K562 (cell line): ENCODE measurements around the gene TADA1. TPM values are rescaled to one million over a fixed set of nuclear protein-coding genes. Genes with fewer than 3 reads are reported as not detected.

Experiments used
- ATAC-seq: fragments of 200-7000 bp; cut with Tn5 transposase; 3 replicates; pipeline ENCODE4 v1.9.1; 2020; ENCODE audit warnings: moderate library complexity
- BruUV-seq: library from RNA; stranded (reverse); fragments of 400-500 nt; replicated peaks from 2 replicates; lab custom pipeline; 2021; lab: Mats Ljungman, UMichigan
- CTCF ChIA-PET: fragments of 300-600 bp; formaldehyde crosslinking; extraction: SDS; loops from one replicate; lab custom pipeline; 2021; ENCODE audit warnings: low intra/inter-chr PET ratio; lab: Yijun Ruan, JAX
- POLR2A ChIA-PET: fragments of 300-600, 350-650 bp; sonication (Branson Sonifier 250); formaldehyde crosslinking; extraction: SDS; loops from one replicate; lab custom pipeline; 2021; ENCODE audit warnings: antibody characterized with exemption, inconsistent platforms; lab: Yijun Ruan, JAX
- DNase-seq, 4 experiments: peaks; one replicate each; pipeline versions ENCODE4 v3.0.0 to v3.0.0-alpha.2; 2011 to 2018; ENCODE audit warnings: low spot score in 3 of 4, mixed read lengths in 3 of 4; ENCODE audit errors: extremely low read depth in 1 of 4
- FAIRE-seq: peaks from 2 replicates; lab custom pipeline; 2011; peaks lifted over from hg19 to GRCh38; lab: Jason Lieb, UNC
- H2AFZ ChIP-seq: 2 replicates; pipeline ENCODE4 v1.6.0; 2011; ENCODE audit warnings: low read depth, low read length, control low read depth, inconsistent platforms
- H3K27ac ChIP-seq: fragments of 200-600 bp; 3 replicates; pipeline ENCODE4 v1.8.0; 2011; ENCODE audit warnings: low read depth, mild to moderate bottlenecking, control low read depth, inconsistent platforms, low read length, moderate library complexity, mixed read lengths; ENCODE audit errors: extremely low read depth
- H3K27me3 ChIP-seq, 2 experiments: fragments of 300-600 bp in 1 of 2; 2 replicates in 1 of 2; 3 replicates in 1 of 2; pipeline versions ENCODE4 v1.6.0 to v1.8.0; 2011; ENCODE audit warnings: inconsistent platforms in 2 of 2, low read length in 2 of 2, mild to moderate bottlenecking in 1 of 2, mixed read lengths in 1 of 2, moderate library complexity in 1 of 2; ENCODE audit not compliant: control insufficient read depth in 2 of 2, insufficient read depth in 2 of 2
- H3K36me3 ChIP-seq: fragments of 300-600 bp; 3 replicates; pipeline ENCODE4 v1.8.0; 2011; ENCODE audit warnings: mild to moderate bottlenecking, low read length, inconsistent platforms; ENCODE audit not compliant: control insufficient read depth, insufficient read depth
- H3K4me1 ChIP-seq, 2 experiments: fragments of 200-600 bp in 1 of 2; replicated peaks in 1 of 2; 2 replicates in 1 of 2; 3 replicates in 1 of 2; pipeline versions ENCODE4 v1.5.1 to v1.8.0; 2011; ENCODE audit warnings: inconsistent platforms in 2 of 2, low read length in 2 of 2, mild to moderate bottlenecking in 1 of 2, mixed read lengths in 1 of 2, moderate library complexity in 1 of 2; ENCODE audit not compliant: control insufficient read depth in 2 of 2, insufficient read depth in 2 of 2
- H3K4me2 ChIP-seq: 2 replicates; pipeline ENCODE4 v1.6.1; 2011; ENCODE audit warnings: low read length, control low read depth, inconsistent platforms, mixed read lengths; ENCODE audit not compliant: insufficient read depth
- H3K4me3 ChIP-seq: fragments of 200-600 bp; sonication (generic), shearing (Covaris generic); 2 replicates; pipeline ENCODE4 v1.5.1; 2016; ENCODE audit warnings: control low read depth, inconsistent platforms
- H3K79me2 ChIP-seq: fragments of 200-600 bp; 3 replicates; pipeline ENCODE4 v1.8.0; 2011; ENCODE audit warnings: low read length, inconsistent platforms; ENCODE audit not compliant: control insufficient read depth, insufficient read depth
- H3K9ac ChIP-seq, 2 experiments: 2 replicates each; pipeline versions ENCODE4 v1.6.0 to v1.6.1; 2011; ENCODE audit warnings: low read depth in 2 of 2, low read length in 2 of 2, control low read depth in 1 of 2, inconsistent platforms in 1 of 2, mild to moderate bottlenecking in 1 of 2, mixed read lengths in 1 of 2; ENCODE audit not compliant: insufficient read depth in 1 of 2
- H3K9me1 ChIP-seq: one replicate; pipeline ENCODE4 v1.6.0; 2011; ENCODE audit warnings: inconsistent platforms, mild to moderate bottlenecking, low read length, moderate library complexity; ENCODE audit not compliant: control insufficient read depth, insufficient read depth
- H3K9me3 ChIP-seq: replicated peaks from 2 replicates; pipeline ENCODE4 v1.5.1; 2011; ENCODE audit warnings: low read depth, low read length, inconsistent platforms; ENCODE audit not compliant: control insufficient read depth, insufficient read depth
- H4K20me1 ChIP-seq: replicated peaks from 2 replicates; pipeline ENCODE4 v1.6.1; 2011; ENCODE audit warnings: low read length, inconsistent platforms, mixed read lengths; ENCODE audit not compliant: control insufficient read depth, insufficient read depth
- ETS2 ChIP-seq: IDR thresholded peaks from 2 replicates; pipeline ENCODE4 v1.6.1; 2016; ENCODE audit warnings: borderline replicate concordance, missing genetic modification characterization, mild to moderate bottlenecking, moderate library complexity, missing compliant biosample characterization; ENCODE audit not compliant: poor library complexity, severe bottlenecking
- FOXA1 ChIP-seq: fragments of 450-650 bp; IDR thresholded peaks from 2 replicates; pipeline ENCODE4 v1.6.1; 2016; ENCODE audit warnings: mild to moderate bottlenecking, borderline replicate concordance
- HDAC6 ChIP-seq: IDR thresholded peaks from 2 replicates; pipeline ENCODE4 v1.6.1; 2012; ENCODE audit warnings: low read depth, mild to moderate bottlenecking, control low read depth, inconsistent platforms, low read length, moderate library complexity
- HDAC8 ChIP-seq: fragments of 450-650 bp; IDR thresholded peaks from 2 replicates; pipeline ENCODE4 v1.6.1; 2016; ENCODE audit warnings: mild to moderate bottlenecking, missing genetic modification characterization, moderate library complexity, missing compliant biosample characterization
- JUN ChIP-seq, 2 experiments: sonication (generic) in 1 of 2; formaldehyde crosslinking in 1 of 2; IDR thresholded peaks; 2 replicates each; pipeline versions ENCODE4 v1.6.1 to v1.8.0; 2012 to 2022; ENCODE audit warnings: borderline replicate concordance in 2 of 2, mild to moderate bottlenecking in 2 of 2, improper control_type of control experiment in 1 of 2, low read depth in 1 of 2, low read length in 1 of 2, missing genetic modification reagents in 1 of 2
- KDM1A ChIP-seq, 2 experiments: fragments of 450-650 bp; IDR thresholded peaks; 2 replicates each; pipeline ENCODE4 v1.6.1; 2016; ENCODE audit warnings: mild to moderate bottlenecking in 2 of 2
- KHSRP ChIP-seq: fragments of 450-650 bp; IDR thresholded peaks from 2 replicates; pipeline ENCODE4 v1.6.1; 2017
- MTA3 ChIP-seq: fragments of 450-650 bp; formaldehyde crosslinking; IDR thresholded peaks from 2 replicates; pipeline ENCODE4 v1.6.1; 2017; ENCODE audit warnings: mild to moderate bottlenecking, borderline replicate concordance
- PCBP1 ChIP-seq: fragments of 200-400 bp; formaldehyde crosslinking; IDR thresholded peaks from 2 replicates; pipeline ENCODE4 v1.6.1; 2018; ENCODE audit warnings: mild to moderate bottlenecking, low read depth, low read length; ENCODE audit not compliant: poor library complexity, severe bottlenecking
- PHB ChIP-seq: fragments of 250-450 bp; sonication (Bioruptor Pico); IDR thresholded peaks from 2 replicates; pipeline ENCODE4 v1.5.0; 2021
- SRSF9 ChIP-seq: fragments of 200-400 bp; formaldehyde crosslinking; IDR thresholded peaks from 2 replicates; pipeline ENCODE4 v1.6.1; 2017; ENCODE audit warnings: low read depth, low read length, borderline replicate concordance
- ZFP30 ChIP-seq: fragments of 250-450 bp; sonication (Bioruptor Pico); IDR thresholded peaks from 2 replicates; pipeline ENCODE4 v1.8.0; 2022; ENCODE audit warnings: moderate library complexity, mild to moderate bottlenecking, inconsistent platforms, borderline replicate concordance
- WGBS: fragments of 100-300 bp; shearing (Covaris generic); methylation state at CpG from one replicate; pipeline ENCODE4 v1.1.6; 2016; ENCODE audit warnings: low coverage, mixed read lengths; ENCODE audit not compliant: insufficient coverage; ENCODE audit errors: missing lambda C conversion rate; 5-methylcytosine and 5-hydroxymethylcytosine counted together
- in situ Hi-C: fragments of 300-500 bp; cut with MboI; formaldehyde crosslinking; loops from 4 replicates; pipeline ENCODE4 v1.15.0; 2018; ENCODE audit warnings: inconsistent platforms, mixed read lengths
- intact Hi-C: fragments of 100-400 bp; cut with micrococcal nuclease; formaldehyde crosslinking; loops from 2 replicates; pipeline ENCODE4 v1.14.2; 2022
- polyA plus RNA-seq, 8 experiments: library from polyadenylated mRNA; depleted of rRNA in 4 of 8; stranded (reverse) in 5 of 8; unstranded in 3 of 8; fragments of >200 nt; fragmentation: Nextera tagmentation in 2 of 8; fragmentation: Illumina TruSeq in 1 of 8; extraction: Ambion mirVana in 2 of 8; extraction: Trizol in 1 of 8; gene quantifications; 2 replicates each; pipeline versions ENCODE4 v1.2.1 to v1.2.3, GENCODE V29; 2011 to 2014; ENCODE audit warnings: inconsistent platforms in 1 of 8, missing spikeins in 1 of 8
- total RNA-seq, 7 experiments: library from RNA; depleted of rRNA in 6 of 7; stranded (reverse); fragments of >200 nt in 6 of 7; fragmentation: Illumina TruSeq in 2 of 7; extraction: Trizol in 2 of 7; gene quantifications; 2 replicates each; pipeline versions ENCODE4 v1.2.1 to v1.2.3, GENCODE V29; 2011 to 2021; ENCODE audit warnings: low replicate concordance in 1 of 7
- TF ChIP-seq, protein P1 (sequence below): IDR thresholded peaks from 2 replicates; pipeline ENCODE4 v1.6.1; 2014; ENCODE audit warnings: antibody characterized with exemption

TADA1 gene
- total and polyA plus RNA-seq, 9 of the 15 experiments (the other 6 are each of a cell fraction or from before 2014, with no cell fraction given), result 15.9 to 76.5 (median 28.7) TPM

DNA sequence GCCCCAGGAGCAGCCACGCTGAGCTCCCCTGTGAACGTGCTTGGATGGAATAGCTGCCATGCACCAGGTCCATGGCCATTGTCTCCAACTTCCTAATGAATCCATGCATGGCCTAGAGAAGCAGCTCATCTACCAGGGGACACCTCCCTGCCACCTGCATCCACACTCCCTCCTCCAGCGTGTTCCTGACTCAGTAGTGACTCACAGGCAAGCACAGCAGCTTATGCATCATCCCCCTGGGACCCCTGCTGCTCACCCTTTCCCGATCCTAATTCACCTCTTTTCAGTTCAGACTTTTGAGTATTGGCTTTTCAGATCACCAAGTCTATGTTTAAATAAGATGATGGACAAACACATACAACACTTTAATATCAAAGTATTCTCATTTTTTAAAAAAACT lies 39.9 kb upstream of the TADA1 start:
- BruUV-seq, result no TSS peak
- WGBS, result 0% methylated on average over 4 of the region's 4 CpGs

More for the DNA sequence above, 39.9 kb upstream of the TADA1 start:
- no peaks in the 10 kb centered on the region; the same call in 1 of the 2 replicates for H3K9me3 ChIP-seq
- ATAC-seq (no peak), FAIRE-seq (no peak), DNase-seq (no peak)
- TF ChIP-seq SRSF9 (no peak), KHSRP (no peak), JUN (IDR thresholded peaks at IDR 0.05; ENCODE audit: borderline replicate concordance, low read depth, low read length) (no peak), JUN (CRISPR knock-in tag; IDR thresholded peaks at IDR 0.05; ENCODE audit: borderline replicate concordance) (no peak), MTA3 (no peak), ZFP30 (CRISPR knock-in tag) (no peak), HDAC6 (no peak), HDAC8 (tag) (no peak), FOXA1 (no peak), KDM1A (IDR thresholded peaks at IDR 0.05) (no peak), ETS2 (tag) (no peak), PCBP1 (no peak), PHB (CRISPR knock-in tag) (no peak)
- TF ChIP-seq, protein P1, sequence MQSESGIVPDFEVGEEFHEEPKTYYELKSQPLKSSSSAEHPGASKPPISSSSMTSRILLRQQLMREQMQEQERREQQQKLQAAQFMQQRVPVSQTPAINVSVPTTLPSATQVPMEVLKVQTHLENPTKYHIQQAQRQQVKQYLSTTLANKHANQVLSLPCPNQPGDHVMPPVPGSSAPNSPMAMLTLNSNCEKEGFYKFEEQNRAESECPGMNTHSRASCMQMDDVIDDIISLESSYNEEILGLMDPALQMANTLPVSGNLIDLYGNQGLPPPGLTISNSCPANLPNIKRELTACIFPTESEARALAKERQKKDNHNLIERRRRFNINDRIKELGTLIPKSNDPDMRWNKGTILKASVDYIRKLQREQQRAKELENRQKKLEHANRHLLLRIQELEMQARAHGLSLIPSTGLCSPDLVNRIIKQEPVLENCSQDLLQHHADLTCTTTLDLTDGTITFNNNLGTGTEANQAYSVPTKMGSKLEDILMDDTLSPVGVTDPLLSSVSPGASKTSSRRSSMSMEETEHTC, result no peak
- H3K9me1 ChIP-seq, result no peaks in the 10 kb centered on the region
- ChIA-PET CTCF (no interaction called here), POLR2A (interaction anchor here (0.6 kb wide), 1 partner anchor 1064 kb away, joined by 4 read pairs; no protein-coding TSS in a partner anchor)
- peaks cover 0 to 7% of the 10 kb centered on the region in 2 experiments; a peak in 1 of 5 replicates for H3K4me1 ChIP-seq
- H3K4me2 ChIP-seq, result no peak overlapping the region
- H4K20me1 ChIP-seq, result no peaks in the 10 kb centered on the region
- H3K36me3 ChIP-seq, result no peaks in the 10 kb centered on the region
- no peak overlapping the region for H3K27ac ChIP-seq
- H3K9ac ChIP-seq, result no peak overlapping the region
- H3K4me3 ChIP-seq, result no peak overlapping the region
- no peak overlapping the region for H2AFZ ChIP-seq
- intact Hi-C loops, result no loop called here
- in situ Hi-C loops, result loop anchor here (5.0 kb wide), 1 partner anchor 141 kb away; no protein-coding TSS in a partner anchor
- H3K79me2 ChIP-seq, result no peaks in the 10 kb centered on the region
- H3K27me3 ChIP-seq, result peaks cover 25 to 39% of the 10 kb centered on the region in 2 experiments
